Loucy (cell line): ENCODE measurements around the gene ASB7.
A peak's percentile ranks its signal among the peaks of the same experiment; 100 is the strongest.

Experiments used
- H2AFZ ChIP-seq: fragments of 200-600 bp; sonication (generic); 2 replicates; pipeline ENCODE4 v1.6.0; 2016; ENCODE audit warnings: antibody characterized with exemption, mild to moderate bottlenecking, low read length, moderate library complexity
- H3F3A ChIP-seq: fragments of 200-600 bp; 2 replicates; pipeline ENCODE4 v1.6.0; 2016; ENCODE audit warnings: antibody characterized with exemption, low read depth, mild to moderate bottlenecking
- H3K27me3 ChIP-seq: fragments of 200-600 bp; sonication (generic); 2 replicates; pipeline ENCODE4 v1.6.1; 2014; ENCODE audit warnings: low read length, mild to moderate bottlenecking; ENCODE audit not compliant: insufficient read depth, poor library complexity, severe bottlenecking
- H3K36me3 ChIP-seq: fragments of 200-600 bp; sonication (generic); 2 replicates; pipeline ENCODE4 v1.6.1; 2016; ENCODE audit warnings: low read length; ENCODE audit not compliant: insufficient read depth
- H3K4me1 ChIP-seq: fragments of 200-600 bp; sonication (generic); 2 replicates; pipeline ENCODE4 v1.5.1; 2014; ENCODE audit warnings: low read length, mild to moderate bottlenecking; ENCODE audit not compliant: insufficient read depth, poor library complexity, severe bottlenecking
- H3K4me2 ChIP-seq: fragments of 200-600 bp; sonication (generic); 2 replicates; pipeline ENCODE4 v1.6.0; 2014; ENCODE audit warnings: antibody characterized with exemption, low read length, low read depth, mild to moderate bottlenecking; ENCODE audit not compliant: poor library complexity, severe bottlenecking
- H3K4me3 ChIP-seq: fragments of 200-600 bp; sonication (generic); 2 replicates; pipeline ENCODE4 v1.5.1; 2014; ENCODE audit warnings: low read length, mild to moderate bottlenecking, mixed read lengths; ENCODE audit not compliant: poor library complexity, severe bottlenecking
- H3K79me2 ChIP-seq: fragments of 200-600 bp; sonication (generic); 2 replicates; pipeline ENCODE4 v1.6.1; 2014; ENCODE audit warnings: low read length; ENCODE audit not compliant: insufficient read depth
- H3K9ac ChIP-seq: fragments of 200-600 bp; sonication (generic); 2 replicates; pipeline ENCODE4 v1.6.0; 2014; ENCODE audit warnings: mild to moderate bottlenecking, low read depth, low read length, moderate library complexity; ENCODE audit not compliant: poor library complexity, severe bottlenecking
- H3K9me2 ChIP-seq: fragments of 200-600 bp; sonication (generic); replicated peaks from 2 replicates; pipeline ENCODE4 v1.6.1; 2016; ENCODE audit warnings: low read depth, low read length, mixed read lengths
- H3K9me3 ChIP-seq: fragments of 200-600 bp; sonication (generic); 2 replicates; pipeline ENCODE4 v1.6.1; 2014; ENCODE audit warnings: mild to moderate bottlenecking, antibody characterized with exemption, low read length, low read depth; ENCODE audit not compliant: insufficient read depth
- H4K20me1 ChIP-seq: fragments of 200-600 bp; sonication (generic); 2 replicates; pipeline ENCODE4 v1.6.0; 2014; ENCODE audit warnings: antibody characterized with exemption, low read length, mild to moderate bottlenecking; ENCODE audit not compliant: insufficient read depth, poor library complexity, severe bottlenecking
- CTCF ChIP-seq: fragments of 200-600 bp; sonication (generic); conservative IDR thresholded peaks from 2 replicates; pipeline ENCODE4 v1.5.1; 2014; ENCODE audit warnings: mild to moderate bottlenecking, antibody characterized with exemption, low read length
- EZH2phosphoT487 ChIP-seq: fragments of 200-600 bp; IDR thresholded peaks from 2 replicates; pipeline ENCODE4 v1.6.1; 2018; ENCODE audit warnings: antibody characterized with exemption, mild to moderate bottlenecking, moderate library complexity, borderline replicate concordance

Gene ASB7

GRCh38 chr15:100627789-100628395 is 25.5 kb downstream of the ASB7 start:
- Histone ChIP-seq H4K20me1 (no peaks in the 10 kb centered on the region), H3K4me2 (no peak overlapping the region), H2AFZ (no peak overlapping the region), H3K9me3 (no peaks in the 10 kb centered on the region), H3F3A (no peaks in the 10 kb centered on the region), H3K36me3 (peaks cover 25% of the 10 kb centered on the region; the same call in 1 of the 2 replicates), H3K27me3 (no peaks in the 10 kb centered on the region), H3K4me3 (no peak overlapping the region), H3K4me1 (no peaks in the 10 kb centered on the region), H3K9ac (no peak overlapping the region), H3K9me2 (no peaks in the 10 kb centered on the region), H3K79me2 (no peaks in the 10 kb centered on the region)
- TF ChIP-seq EZH2phosphoT487, result no peak
- TF ChIP-seq CTCF, result peak; percentile 86

- H3K79me2 ChIP-seq, result no peaks in the 10 kb centered on the region
- H3K4me3 ChIP-seq, result no peak overlapping the region
- no peaks in the 10 kb centered on the region for H3F3A ChIP-seq
- H3K4me1 ChIP-seq, result peaks cover 3% of the 10 kb centered on the region
- no peaks in the 10 kb centered on the region for H3K9me3 ChIP-seq
- H3K4me2 ChIP-seq, result no peak overlapping the region
- no peaks in the 10 kb centered on the region for H3K27me3 ChIP-seq
- H2AFZ ChIP-seq, result no peak overlapping the region
- H3K36me3 ChIP-seq, result peaks cover 25% of the 10 kb centered on the region; the same call in 1 of the 2 replicates
- H3K9ac ChIP-seq, result no peak overlapping the region
- H3K9me2 ChIP-seq, result no peaks in the 10 kb centered on the region
- TF ChIP-seq CTCF (no peak), EZH2phosphoT487 (no peak)
- no peaks in the 10 kb centered on the region for H4K20me1 ChIP-seq
Measured at GRCh38 chr15:100628746-100629145, 26.4 kb downstream of the ASB7 start.

- TF ChIP-seq EZH2phosphoT487, result no peak
- no peak for TF ChIP-seq CTCF
- Histone ChIP-seq H2AFZ (no peak overlapping the region), H3K4me2 (no peak overlapping the region), H3F3A (no peaks in the 10 kb centered on the region), H3K9me2 (no peaks in the 10 kb centered on the region), H3K4me1 (peaks cover 8% of the 10 kb centered on the region), H3K79me2 (0 out of 2 replicates have a peak, but pooled peaks cover 4% of the 10 kb centered on the region), H3K27me3 (no peaks in the 10 kb centered on the region), H3K36me3 (peaks cover 25% of the 10 kb centered on the region; the same call in 1 of the 2 replicates), H3K9ac (no peak overlapping the region), H3K4me3 (no peak overlapping the region), H3K9me3 (no peaks in the 10 kb centered on the region), H4K20me1 (no peaks in the 10 kb centered on the region)
Measured at GRCh38 chr15:100631831-100632230, 29.4 kb downstream of the ASB7 start.
